Psoas muscle (tissue), 8 donors: ENCODE data around the gene INAFM1. TPM values are rescaled to one million over a fixed set of nuclear protein-coding genes. Genes with fewer than 3 reads are reported as not detected.

Experiments used
- ATAC-seq, 4 donors: fragments of 200-7000 bp; cut with Tn5 transposase; one replicate each; pipeline ENCODE4 v1.9.1; 2020; ENCODE audit warnings: moderate library complexity in 3 of 4, mild to moderate bottlenecking in 2 of 4
- DNase-seq, 2 donors: peaks; one replicate each; pipeline ENCODE4 v3.0.0-alpha.2; 2020
- H3K27ac ChIP-seq: fragments of 200-600 bp; one replicate; pipeline ENCODE4 v1.8.0; 2022
- H3K27me3 ChIP-seq, 3 donors: fragments of 200-600 bp in 1 of 3; one replicate each; pipeline versions ENCODE4 v1.6.1 to v1.8.0; 2013 to 2022; ENCODE audit warnings: low read length in 2 of 3, mild to moderate bottlenecking in 2 of 3, moderate library complexity in 1 of 3; ENCODE audit not compliant: insufficient read depth in 3 of 3
- H3K36me3 ChIP-seq, 2 donors: fragments of 200-600 bp in 1 of 2; one replicate each; pipeline versions ENCODE4 v1.6.1 to v1.8.0; 2013 to 2022; ENCODE audit warnings: low read depth in 1 of 2, mild to moderate bottlenecking in 1 of 2, moderate library complexity in 1 of 2; ENCODE audit not compliant: insufficient read depth in 1 of 2
- H3K4me1 ChIP-seq: fragments of 200-600 bp; one replicate; pipeline ENCODE4 v1.8.0; 2022
- H3K4me3 ChIP-seq: fragments of 200-600 bp; one replicate; pipeline ENCODE4 v1.8.0; 2022; ENCODE audit warnings: mild to moderate bottlenecking
- H3K9me3 ChIP-seq: fragments of 200-600 bp; one replicate; pipeline ENCODE4 v1.8.0; 2022
- WGBS, 3 donors: extraction: QIAGEN DNeasy Blood & Tissue Kit; methylation state at CpG; one replicate each; pipeline versions ENCODE4 v1.1.6 to v1.1.7; 2013; 5-methylcytosine and 5-hydroxymethylcytosine counted together
- intact Hi-C, 2 donors: fragments of 100-400 bp; cut with DNase I; formaldehyde crosslinking; loops; one replicate each; pipeline versions ENCODE4 v1.11.0 to v1.14.2; 2022
- polyA plus RNA-seq, 3 donors: library from polyadenylated mRNA; stranded (reverse); fragments of 200-250 nt; gene quantifications; one replicate each; pipeline ENCODE4 v1.2.3, GENCODE V29; 2013
- total RNA-seq, 4 donors: library from RNA; stranded (reverse); fragmentation: NEBNext Ultra II Directional in 2 of 4; extraction: Animal tissue kit (Norgen Biotek cat#: 25700) in 2 of 4; gene quantifications; one replicate each; pipeline versions ENCODE4 v1.2.1 to v1.2.4, GENCODE V29; 2021 to 2023
- TF ChIP-seq, protein P1 (sequence below): fragments of 200-600 bp; IDR thresholded peaks from one replicate; pipeline ENCODE4 v1.8.0; 2022; ENCODE audit warnings: antibody characterized with exemption
- donor health status: healthy with polysubstance abuse.
- donor health status: DM: no; HTN: no; CAD: no; lungs with moderate emphysema.
- donor health status: Bipolar disorder and iron deficiency.
- donor health status: healthy.
- donor health status: DM: yes; HTN: yes; CAD: no.
- donor health status: DM: no; HTN: no; CAD: no.
- donor health status: DM: no; HTN: no; CAD: no.
- donor health status: DM: yes; HTN: yes; CAD: no.

INAFM1 gene
- total and polyA plus RNA-seq, 7 donors = 3.6 to 21.2 (median 14.0) TPM

DNA sequence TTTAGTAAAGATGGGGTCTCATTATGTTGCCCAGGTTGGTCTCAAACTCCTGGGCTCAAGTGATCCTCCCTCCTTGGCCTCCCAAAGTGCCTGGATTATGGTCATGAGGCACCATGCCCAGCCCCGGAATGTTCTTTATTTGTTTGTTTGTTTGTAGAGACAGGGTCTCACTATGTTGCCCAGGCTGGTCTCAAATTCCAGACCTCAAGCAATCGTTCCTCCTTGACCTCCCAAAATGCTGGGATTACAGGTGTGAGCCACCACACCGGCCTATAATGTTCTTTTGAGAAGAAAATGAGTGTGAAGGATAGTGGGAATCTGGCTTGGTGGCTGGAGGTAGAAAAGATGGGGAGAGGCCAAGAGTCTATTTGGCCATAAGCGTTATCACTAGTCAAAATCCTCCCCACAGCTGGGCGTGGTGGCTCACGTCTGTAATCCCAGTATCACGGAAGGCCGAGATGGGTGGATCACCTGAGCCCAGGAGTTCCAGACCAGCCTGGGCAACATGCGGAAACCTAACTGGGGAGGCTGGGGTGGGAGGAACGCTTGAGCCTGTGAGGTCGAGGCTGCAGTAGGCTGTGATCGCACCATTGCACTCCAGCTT is 38.5 kb upstream of the INAFM1 start:
- H3K27ac ChIP-seq = no peak overlapping the region
- no peaks in the 10 kb centered on the region for H3K9me3 ChIP-seq
- ATAC-seq (no peak), DNase-seq (no peak)
- H3K36me3 ChIP-seq = no peaks in the 10 kb centered on the region
- WGBS, 3 donors = 82 to 89% (median 85%) methylated on average over 12 of the region's 12 CpGs
- intact Hi-C loops = no loop called here
- peaks cover 10% of the 10 kb centered on the region for H3K4me1 ChIP-seq
- TF ChIP-seq, protein P1, sequence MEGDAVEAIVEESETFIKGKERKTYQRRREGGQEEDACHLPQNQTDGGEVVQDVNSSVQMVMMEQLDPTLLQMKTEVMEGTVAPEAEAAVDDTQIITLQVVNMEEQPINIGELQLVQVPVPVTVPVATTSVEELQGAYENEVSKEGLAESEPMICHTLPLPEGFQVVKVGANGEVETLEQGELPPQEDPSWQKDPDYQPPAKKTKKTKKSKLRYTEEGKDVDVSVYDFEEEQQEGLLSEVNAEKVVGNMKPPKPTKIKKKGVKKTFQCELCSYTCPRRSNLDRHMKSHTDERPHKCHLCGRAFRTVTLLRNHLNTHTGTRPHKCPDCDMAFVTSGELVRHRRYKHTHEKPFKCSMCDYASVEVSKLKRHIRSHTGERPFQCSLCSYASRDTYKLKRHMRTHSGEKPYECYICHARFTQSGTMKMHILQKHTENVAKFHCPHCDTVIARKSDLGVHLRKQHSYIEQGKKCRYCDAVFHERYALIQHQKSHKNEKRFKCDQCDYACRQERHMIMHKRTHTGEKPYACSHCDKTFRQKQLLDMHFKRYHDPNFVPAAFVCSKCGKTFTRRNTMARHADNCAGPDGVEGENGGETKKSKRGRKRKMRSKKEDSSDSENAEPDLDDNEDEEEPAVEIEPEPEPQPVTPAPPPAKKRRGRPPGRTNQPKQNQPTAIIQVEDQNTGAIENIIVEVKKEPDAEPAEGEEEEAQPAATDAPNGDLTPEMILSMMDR = no peak
- H3K4me3 ChIP-seq = no peak overlapping the region
- peaks cover 0 to 16% (median 8%) of the 10 kb centered on the region in 3 donors for H3K27me3 ChIP-seq

DNA sequence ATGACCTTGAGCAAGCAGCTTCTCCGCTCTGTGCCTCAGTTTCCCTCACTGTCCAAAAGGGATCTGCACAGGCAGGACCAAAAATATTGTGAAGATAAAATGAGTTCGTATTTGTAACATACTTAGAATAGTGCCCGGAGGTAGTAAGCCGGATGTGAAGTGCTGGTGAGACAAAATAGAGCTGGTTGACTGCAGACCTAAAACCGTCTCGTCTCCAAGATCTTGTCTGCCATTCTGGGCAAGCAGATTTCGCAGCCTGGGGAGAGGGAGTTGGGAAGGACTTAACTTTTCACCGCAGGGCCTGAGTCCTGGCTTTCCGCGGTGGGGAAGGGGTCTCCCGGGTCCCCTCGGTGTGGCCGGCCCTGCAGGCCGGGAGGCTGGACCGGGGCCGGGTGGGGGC is 35.5 kb upstream of the INAFM1 start:
- Histone ChIP-seq H3K4me1 (peaks cover 20% of the 10 kb centered on the region), H3K27ac (no peak overlapping the region), H3K9me3 (no peaks in the 10 kb centered on the region), H3K27me3 (peaks cover 0 to 30% (median 10%) of the 10 kb centered on the region in 3 donors), H3K36me3 (no peaks in the 10 kb centered on the region), H3K4me3 (peak overlapping the region; percentile 51)
- ATAC-seq = no peak
- no peak for DNase-seq
- intact Hi-C loops = no loop called here
- WGBS, 3 donors = 14 to 16% (median 15%) methylated on average over 15 to 16 of the region's 16 CpGs
- TF ChIP-seq, protein P1 = no peak

DNA sequence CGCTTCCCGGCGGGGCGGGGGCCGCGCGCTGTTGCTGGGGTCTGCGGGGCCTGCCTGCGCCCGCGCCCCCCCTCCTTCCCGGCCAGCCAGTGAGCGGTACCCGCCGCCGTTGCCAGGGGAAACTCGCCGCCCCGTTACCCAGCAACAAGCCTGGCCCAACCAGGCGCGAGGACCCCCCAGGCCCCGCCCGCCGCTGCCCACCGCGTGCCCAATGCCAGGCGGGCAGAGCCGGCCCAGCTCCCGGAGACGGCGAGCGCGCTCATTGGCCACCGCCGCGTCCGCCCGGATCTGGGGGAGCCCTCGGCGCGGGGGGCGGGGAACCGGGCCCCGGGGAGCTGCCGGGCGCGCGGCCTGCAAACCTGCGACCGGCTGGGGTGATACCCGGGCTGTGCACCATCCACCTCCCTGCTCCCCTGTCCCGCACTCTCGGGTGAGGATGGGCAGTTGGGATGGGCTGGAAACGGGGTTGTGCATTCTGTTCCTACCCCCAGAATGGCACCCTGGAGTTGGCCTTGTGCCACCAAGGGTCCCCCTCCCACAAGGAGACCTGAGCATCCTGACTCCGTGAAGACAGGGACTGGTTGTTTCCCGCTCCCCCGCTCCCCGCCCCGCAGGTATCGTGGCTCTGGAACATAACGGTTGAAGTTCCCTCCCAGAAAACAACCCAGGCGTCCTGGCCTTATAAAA is 34.9 kb upstream of the INAFM1 start:
- 3 to 6% (median 3%) methylated on average over 20 to 62 of the region's 62 CpGs for WGBS, 3 donors
- DNase-seq (peak; percentile 58 to 65), ATAC-seq (no peak)
- H3K27ac ChIP-seq = no peak overlapping the region
- H3K36me3 ChIP-seq = no peaks in the 10 kb centered on the region
- peaks cover 20% of the 10 kb centered on the region for H3K4me1 ChIP-seq
- intact Hi-C loops = loop anchor here in 1 of 2 donors (10.0 kb wide), 1 partner anchor 225 kb away; the partner anchor contains the start of gene NPAS1
- H3K27me3 ChIP-seq = peaks cover 0 to 30% (median 10%) of the 10 kb centered on the region in 3 donors
- TF ChIP-seq, protein P1 = no peak
- H3K4me3 ChIP-seq = peak overlapping the region; percentile 51
- H3K9me3 ChIP-seq = no peaks in the 10 kb centered on the region

DNA sequence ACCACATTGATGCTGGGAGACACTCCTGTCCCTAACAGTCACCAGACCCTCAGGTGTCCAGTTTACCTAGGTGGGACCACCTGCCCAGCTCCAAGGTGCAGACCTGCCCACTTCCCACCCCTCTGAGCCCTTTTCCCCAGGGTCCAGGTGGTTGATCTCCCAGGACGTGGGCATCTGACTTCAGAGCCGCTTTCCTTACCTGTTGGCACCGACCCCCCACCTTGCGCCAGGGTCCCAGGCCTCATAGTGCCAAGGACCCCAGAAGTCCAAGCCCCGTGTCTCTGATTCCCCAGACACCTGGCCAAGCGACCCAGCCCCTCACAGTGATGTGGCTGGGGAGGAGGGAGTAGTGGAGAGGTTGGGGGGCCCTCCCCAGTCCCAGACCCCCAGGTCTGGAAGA is 34.1 kb upstream of the INAFM1 start:
- Histone ChIP-seq H3K27me3 (peaks cover 0 to 30% (median 10%) of the 10 kb centered on the region in 3 donors), H3K4me1 (peaks cover 20% of the 10 kb centered on the region), H3K36me3 (no peaks in the 10 kb centered on the region), H3K9me3 (no peaks in the 10 kb centered on the region), H3K4me3 (peak overlapping the region; percentile 39), H3K27ac (no peak overlapping the region)
- TF ChIP-seq, protein P1 = no peak
- 47 to 50% (median 48%) methylated on average over 6 of the region's 6 CpGs for WGBS, 3 donors
- DNase-seq (peak in 1 of 2 donors; percentile 59), ATAC-seq (no peak)
- intact Hi-C loops = loop anchor here in 1 of 2 donors (10.0 kb wide), 1 partner anchor 226 kb away; the partner anchor contains the start of gene NPAS1
